IPS DF 4.7 (cell line): ENCODE data around the gene SH2D3A.
"Not testable (repeated sequence)": the region's sequence is repeated elsewhere in the genome, so short reads cannot be mapped to it uniquely, and the experiment has no call there.

Experiments used
- DNase-seq: peaks from one replicate; pipeline ENCODE4 v3.0.0-alpha.2; 2013; ENCODE audit warnings: low spot score; ENCODE audit errors: extremely low read depth

SH2D3A gene

DNA sequence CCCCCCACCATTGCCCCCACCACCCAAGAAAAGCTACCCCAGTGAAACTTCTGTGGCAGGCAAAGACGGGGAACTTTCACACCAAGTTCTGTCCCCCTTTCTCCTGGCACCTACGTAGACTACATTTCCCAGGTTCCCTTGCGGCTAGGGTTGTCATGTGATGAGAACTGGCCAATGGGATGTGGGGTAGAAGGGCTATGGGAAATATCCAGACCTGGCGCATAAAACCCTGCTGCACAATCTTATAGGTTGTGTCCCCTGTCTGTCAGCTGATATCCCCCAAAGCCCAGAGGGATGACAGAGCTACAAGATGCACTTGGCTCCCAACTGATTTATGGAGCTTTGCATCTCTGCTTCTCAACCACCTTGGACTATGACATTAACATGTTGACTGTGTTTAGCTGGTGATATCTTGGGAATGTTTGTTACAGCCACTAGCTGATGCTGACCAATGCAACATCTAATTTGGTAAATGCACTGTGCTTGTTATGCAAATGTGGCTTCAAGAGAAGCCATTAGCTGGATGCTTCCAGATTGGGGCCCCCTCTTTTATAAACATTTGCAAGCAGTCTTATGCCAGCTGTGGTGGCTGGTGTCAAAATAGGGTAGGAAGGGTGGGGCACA, 6.1 kb downstream of the SH2D3A start:
- no peak for DNase-seq

DNA sequence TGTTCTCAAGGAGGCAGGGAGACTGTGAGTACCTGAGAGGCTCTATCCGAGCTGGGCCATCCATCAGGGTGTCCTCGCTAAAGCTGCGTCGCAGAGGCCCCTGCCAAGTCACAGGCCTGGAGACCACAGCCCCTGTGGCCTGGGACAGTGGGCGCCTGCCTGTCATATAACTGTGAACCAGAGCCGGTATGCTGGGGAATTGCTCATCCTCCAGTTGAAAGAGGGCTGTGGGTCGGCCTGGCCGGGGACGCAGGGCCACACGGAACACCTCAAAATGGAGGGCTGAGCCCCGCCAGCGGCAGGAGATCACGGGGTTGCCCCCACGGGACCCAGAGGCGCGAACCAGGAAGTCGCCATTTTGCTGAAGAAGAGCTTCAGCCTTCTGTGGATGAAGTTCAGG, 6.6 kb downstream of the SH2D3A start:
- no peak for DNase-seq

DNA sequence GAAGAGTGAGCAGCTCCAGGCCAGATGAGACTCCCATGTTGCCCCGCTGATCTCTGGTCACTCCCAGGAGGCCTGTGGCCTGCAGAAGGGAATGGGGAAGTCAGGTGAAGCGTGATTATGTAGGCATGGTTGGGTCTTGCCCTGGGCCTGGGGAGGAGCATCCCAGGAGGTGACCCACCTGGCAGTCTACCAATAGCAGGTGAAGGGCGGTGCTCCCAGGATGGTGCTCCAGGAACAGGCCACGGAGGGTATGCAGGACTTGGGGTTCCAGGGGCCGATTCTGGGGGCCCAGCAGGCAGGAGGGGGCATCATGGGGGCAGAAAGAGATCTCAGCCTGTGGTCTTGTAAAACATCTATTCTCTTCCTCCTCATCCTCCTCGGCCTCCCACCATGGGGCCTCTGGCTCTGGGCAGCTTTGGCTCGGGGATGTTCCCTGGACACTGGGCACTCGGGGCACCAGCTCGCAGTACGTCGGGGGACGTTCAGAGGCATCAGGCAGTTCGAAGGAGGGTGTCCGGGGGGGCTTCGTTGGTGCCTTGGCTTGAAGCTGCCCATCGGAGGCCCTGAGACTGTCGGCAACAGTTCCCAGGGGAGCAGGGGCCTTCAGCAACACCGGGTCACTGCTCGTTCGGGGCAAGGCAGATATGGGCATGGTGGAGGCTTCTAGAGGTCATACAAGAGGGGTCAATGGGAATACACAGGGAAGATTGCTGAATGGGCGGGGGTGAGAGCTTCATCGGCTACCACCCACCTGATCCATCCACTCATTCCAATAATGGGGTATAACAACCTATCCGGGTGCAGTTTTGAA, 12.4 kb downstream of the SH2D3A start:
- DNase-seq: no peak

DNA sequence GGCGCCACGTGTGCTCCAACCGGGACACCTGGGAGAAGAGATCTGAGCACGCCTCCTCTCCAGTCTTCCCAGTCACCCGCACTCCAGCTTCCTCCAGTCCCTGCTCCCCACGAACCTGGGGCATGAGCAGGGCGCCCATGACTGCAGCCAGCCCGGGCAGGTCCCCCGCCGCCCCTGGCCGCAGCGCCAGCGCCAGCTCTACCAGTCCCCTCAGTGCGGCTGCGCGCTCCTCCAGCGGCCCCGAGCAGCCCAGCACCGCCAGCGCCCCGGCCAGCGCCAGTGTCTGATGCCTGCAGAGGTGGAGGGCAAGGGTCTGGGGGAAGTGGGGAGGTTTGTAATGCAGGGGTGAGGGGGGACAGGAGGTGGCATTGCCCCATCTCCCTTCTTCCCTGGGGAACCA, 13.1 kb downstream of the SH2D3A start:
- no peak for DNase-seq

DNA sequence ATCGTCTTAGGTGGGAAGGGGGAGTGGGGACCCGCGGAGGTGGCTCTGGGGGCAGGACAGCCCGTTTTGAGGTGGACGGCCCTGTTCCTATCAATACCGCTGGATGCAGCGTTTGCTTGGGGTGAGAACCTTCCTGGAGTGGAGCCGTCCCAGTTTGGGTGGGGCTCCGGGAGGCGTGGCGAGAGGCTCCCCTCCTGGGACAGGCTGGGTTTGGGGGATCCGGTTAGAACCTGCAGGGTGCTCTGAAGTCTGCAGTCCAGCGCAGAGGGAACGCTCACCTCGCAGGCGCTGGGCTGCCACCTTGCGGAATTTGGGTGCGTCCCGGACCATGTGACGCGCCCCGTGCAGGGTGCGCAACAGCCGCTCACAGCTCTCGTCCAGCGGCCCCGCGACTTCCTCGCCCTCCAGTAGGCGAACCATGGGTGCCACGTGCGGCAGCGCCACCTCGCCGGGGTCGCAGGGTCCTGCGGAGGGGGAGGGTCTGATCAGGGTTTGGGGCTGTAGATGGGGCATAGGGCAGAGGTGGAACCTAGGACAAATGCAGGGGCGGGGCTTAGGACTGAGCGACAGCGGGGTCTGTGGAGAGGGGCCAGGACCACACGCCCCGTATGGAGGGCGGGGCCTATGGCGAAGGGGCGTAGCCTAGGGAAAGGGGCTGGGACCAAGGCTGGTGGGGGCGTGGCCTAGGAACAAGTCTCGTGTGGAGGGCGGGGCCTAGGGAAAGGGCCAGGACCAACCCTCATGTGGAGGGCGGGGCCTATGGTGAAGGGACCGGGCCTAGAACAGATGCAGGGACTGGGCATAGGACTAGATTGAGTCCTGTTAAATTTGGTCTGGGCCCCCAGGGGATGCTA, 13.8 kb downstream of the SH2D3A start:
- no peak for DNase-seq

DNA sequence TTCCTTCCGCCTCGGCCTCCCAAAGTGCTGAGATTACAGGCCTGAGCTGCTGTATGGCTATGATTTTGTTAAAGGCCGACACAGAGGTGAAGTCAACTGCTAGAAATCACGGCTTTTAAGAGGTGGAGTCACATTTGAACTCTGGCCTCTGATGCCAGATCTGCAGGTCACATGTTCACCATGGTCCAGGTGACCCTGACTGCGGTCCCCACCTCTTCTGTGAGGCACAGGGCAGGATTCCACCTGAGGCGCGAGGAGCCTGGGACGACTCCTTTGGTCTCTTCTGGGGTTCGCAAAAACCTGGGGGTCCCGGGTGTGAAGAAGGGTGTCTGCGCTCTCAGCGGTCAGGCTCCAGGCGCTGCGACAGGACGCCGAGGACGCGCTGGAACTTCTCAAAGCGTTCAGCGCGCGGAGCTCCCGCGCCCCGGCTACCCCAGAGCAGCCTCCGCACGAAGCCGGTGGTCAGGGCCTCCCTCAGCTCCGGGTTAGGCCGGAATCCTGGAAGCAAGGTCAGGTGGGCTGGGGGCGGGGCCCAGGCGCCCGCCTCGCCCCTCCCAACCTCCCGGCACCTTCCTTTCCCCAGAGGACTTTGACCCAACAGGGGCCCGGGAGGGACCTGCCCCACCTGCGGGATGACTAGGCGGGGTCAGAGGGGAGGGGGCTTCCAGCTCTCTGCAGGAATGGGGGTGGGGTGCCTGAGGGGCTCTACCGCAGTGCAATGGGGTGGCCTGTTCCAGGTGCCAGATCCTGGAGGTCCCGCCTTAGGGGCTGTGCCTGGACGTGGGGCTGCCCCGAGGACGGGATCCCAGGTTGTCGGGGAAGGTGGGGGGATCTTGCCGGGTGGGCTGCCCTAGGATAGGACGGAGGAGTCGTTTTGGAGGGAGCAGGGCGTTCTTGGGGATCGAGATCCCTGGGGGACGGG, 14.7 kb downstream of the SH2D3A start:
- DNase-seq: no peak

DNA sequence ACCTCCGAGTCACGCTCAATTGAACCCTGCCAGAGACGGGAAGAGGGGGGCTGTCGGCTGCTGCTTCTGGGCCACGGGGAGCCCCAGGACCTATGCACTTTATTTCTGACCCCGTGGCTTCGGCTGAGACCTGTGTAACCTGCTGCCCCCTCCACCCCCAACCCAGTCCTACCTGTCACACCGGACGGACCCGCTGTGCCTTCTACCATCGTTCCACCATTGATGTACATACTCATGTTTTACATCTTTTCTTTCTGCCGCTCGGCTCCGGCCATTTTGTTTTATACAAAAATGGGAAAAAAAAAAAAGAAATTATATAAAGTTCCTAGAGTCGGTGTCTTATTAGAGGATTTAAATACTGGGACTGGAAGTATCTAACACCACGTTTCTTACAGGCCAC, 16.0 kb downstream of the SH2D3A start:
- no peak for DNase-seq

DNA sequence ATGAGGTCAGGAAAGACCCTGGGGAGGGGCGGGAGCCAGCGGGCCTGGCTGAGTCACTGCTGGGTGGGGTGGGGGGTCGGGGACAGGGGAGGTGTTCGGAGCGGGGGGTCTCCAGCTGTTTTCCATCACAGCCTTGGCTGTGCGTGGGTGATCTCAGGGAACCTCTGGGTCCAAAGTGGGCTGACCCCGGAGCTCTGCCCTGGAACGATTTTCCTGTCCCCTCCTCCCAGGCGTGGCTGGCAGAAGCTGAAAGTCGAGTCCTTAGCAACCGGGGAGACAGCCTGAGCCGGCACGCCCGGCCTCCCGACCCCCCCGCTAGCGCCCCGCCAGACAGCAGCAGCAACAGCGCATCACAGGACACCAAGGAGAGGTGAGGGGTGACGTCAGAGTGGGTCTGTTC, 17.2 kb downstream of the SH2D3A start:
- DNase-seq: no peak

DNA sequence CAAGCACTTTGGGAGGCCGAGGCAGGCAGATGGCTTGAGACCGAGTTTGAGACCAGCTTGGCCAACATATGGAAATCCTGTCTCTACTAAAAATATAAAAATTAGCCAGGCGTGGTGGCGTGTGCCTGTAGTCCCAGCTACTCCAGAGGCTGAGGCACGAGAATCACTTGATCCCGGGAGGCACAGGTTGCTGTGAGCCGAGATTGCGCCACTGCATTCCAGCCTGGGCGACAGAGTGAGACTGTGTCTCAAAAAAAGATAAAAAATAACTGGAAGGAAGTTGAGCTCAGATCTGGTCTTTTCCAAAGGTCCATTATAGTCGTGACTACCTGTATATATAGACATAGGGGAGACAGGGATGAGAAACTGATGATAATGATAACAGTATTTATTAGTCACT, 18.7 kb downstream of the SH2D3A start:
- DNase-seq: not testable (repeated sequence)

DNA sequence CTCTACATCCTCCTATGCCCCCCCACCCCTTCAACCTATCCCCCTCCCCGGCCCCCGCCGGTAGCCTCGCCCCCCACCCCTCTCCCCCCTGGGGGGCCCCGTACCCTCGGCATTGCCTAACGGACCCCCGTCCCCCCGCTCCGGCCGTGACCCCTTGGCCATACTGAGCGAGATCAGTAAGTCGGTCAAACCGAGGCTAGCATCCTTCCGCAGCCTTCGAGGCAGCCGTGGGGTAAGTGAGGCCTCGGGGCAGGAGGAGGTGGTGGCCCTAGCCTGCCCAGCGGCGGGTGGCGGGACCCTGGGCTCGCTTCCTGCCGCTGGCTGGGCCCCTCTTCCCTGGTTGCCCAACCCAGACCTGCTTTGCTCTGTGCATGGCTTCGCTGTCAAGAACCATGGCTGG, 21.3 kb downstream of the SH2D3A start:
- DNase-seq: no peak

DNA sequence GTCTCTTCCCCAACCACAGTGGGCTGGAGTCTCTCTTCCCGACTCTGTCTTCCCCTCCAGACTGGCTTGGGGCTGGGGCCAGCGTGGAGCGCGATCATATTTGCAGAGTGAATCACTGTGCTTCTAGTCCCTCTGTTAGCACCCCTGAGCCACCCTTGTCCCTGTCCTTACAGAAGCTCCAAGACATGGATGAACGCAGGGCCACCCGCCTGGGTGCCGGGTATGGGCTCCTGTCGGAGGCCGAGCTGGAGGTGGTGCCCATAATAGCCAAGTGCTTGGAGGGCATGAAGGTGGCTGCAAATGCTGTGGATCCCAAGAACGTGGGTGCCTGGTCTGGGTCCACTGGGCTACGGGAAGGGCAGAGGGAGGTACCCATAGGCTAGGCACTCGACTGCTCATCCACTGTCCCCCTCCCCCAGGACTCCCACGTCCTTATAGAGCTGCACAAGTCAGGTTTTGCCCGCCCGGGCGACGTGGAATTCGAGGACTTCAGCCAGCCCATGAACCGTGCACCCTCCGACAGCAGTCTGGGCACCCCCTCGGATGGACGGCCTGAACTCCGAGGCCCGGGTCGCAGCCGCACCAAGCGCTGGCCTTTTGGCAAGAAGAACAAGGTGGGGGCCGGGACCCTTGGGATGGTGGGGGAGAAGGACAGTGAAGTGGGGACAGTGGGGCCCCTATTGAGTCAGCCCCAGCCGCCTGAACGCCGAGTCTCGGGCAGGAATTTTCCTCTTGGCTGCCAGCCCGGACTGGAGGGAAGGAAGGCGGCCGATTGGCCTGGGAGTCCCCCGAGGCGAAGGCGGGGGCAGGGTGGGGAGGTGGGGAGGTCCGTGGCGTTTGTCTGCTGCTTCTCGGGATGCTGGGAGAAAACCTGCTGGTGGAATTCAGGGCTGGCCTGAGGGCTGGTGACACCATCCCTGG, 22.6 kb downstream of the SH2D3A start:
- no peak for DNase-seq

DNA sequence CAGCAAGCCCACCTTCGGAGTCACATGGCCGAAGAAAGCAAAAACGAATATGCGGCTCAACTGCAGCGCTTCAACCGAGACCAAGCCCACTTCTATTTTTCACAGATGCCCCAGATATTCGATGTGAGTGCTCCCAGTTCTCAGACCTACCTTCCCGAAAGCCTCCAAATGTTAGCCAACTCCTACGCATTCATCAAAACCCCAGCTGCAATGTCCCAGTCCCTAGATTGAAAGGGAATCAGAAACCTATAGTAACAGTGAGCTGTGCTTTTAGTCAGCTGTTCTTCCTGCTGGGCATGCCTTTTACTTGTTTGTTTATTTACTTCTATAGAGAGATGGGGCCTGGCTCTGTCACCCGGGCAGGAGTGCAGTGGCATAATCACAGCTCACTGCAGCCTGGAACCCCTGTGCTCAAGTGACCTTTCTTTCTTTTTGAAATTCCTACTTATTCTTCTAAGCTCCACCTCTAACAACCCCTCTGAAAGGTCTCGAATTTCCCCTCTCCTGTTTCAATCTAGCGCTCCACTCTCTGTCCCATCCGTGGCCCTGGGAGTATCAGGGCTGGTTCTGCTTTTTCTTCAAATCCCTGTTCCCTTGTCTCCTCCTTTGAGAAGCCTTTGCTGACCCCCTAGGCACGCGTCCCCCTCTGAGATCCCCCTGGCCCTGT, 23.4 kb downstream of the SH2D3A start:
- DNase-seq: no peak

DNA sequence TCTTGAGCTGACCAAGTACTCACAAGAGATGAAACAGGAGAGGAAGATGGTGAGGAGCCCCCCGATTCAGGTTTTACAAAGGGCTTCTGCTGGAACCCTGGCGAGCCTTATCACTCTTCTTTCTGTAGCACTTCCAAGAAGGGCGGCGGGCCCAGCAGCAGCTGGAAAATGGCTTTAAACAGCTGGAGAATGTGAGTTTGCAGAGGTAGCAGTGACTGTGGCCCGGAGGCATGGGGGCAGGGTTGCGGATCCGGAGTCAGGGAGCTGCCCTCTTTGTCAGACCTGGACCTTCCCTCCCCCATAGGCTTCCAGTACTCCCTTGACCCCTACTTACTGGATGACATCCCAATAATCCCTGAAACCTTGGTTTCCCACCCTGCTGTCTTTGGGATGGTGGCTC, 24.2 kb downstream of the SH2D3A start:
- DNase-seq: no peak

DNA sequence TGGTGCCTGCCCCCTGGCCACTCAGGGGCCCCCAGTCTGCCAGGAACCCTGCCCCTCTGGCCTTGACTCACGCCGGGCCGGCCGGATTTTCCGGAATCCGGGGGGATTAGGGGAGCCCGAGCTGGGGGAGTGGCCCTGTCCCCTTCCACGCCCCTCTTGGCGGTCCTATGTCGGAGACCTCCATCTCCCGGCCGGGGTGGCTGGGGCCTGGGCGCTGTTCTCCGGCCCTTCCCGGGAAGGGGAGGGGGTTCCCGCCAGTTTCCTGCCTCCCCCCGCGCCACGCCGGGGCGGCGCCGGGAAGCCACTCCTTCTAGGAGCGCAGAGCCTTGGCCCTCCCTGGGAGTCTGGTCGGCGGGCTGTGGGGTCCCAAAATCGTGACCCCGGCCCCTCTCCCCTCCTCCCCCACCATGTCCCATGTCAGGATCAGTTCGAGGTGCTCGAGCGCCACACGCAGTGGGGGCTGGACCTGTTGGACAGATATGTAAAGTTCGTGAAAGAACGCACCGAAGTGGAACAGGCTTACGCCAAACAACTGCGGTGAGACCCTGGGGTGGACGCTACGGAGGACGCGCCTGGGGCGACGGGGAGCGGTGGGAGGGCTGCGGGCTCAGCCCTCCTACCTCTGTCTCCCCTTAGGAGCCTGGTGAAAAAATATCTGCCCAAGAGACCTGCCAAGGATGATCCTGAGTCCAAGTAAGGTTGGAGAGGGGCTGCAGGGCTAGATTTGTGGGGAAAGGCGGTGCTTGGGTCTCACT, 26.5 kb downstream of the SH2D3A start:
- DNase-seq: no peak

DNA sequence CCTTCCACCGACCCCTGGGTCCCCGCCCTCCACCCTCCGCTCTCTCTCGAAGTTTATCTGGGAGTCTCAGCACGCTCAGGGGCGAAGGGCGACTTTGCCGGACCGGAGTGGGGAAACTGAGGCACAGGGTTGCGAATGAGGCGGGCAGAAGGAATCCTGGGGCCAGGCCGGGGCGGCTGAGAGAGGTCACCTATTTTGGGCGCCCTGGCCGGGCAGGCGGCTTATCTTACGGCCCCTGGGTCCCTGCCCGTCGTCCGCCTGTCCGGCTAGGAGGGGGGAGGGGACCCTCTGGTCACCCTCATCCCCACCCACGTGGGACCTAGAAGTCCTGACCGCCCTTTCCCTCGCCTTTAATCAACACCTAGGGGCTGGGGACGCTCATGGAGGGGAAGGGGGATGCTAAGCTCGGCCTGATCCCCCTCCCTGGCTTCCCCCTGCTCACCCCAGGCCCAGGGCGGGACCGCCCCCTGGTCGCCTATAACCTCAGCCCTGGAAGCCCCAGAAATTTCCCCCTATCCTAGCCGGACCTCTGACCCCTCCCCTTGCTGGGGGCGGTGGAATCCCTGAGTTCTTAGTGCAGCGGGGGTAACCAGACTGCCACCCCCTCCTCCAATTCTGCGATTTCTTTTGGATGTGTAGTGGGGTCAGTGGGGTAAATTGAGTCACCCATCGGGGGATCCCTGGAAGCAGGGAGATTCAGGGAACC, 27.2 kb downstream of the SH2D3A start:
- no peak for DNase-seq

DNA sequence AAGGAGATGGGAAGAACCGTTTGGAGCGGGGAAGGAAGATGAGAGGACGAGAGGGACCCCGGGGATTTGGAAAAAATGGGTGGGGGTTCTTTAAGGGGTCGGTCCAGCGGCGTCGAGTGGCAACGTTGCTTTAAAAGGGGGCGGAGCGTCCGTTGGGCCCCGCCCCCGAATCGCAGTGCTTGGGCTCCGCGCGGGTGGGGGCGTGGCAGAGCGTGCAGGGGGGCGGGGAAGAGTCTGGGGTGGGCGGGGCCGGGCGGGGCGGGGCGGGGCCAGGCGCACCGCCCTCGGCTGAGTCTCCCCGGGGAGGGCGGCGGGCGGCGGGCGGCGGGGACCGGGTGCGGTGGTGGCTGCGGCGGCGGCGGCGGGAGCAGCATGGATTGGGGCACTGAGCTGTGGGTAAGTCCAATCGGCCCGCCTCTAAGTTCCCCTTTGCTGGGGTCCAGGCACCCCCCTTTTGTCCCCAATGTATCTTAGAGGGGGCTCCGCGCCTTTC, 27.8 kb downstream of the SH2D3A start, which contains the start of gene TRIP10:
TSS of gene TRIP10 (plus strand) at position 291 of the 493 bp plus-strand sequence. CDS start at position 373, 82 bp downstream.
- DNase-seq: no peak

DNA sequence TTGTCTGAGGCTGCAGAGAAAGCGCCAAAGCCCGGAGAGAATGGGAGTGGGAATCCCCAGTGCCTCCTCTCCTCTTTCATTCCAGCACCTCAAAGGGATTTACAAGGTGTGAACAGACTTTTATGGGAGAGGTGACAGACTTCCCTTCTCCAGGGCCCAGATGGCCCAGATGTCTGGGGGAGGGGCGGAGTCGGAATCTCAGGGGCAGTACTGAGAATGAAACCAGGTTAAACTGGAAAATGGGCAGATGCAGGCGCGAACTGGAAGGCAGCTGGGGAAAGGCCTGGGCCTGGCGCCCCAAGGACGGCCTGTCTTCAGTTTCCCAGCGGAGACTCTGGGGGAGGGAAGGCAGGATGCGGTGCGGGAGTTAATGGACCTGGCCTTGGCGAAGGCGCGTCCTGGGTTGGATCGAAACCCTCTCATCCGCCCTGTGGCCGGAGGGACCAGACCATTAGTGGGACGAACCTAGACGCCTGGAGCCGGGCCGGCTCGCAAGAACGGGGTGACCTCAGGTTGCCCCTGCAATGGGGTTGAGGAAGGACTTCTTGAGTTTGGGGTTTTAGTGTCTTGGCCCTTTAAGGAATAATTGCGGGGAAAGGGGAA, 28.3 kb downstream of the SH2D3A start:
- no peak for DNase-seq
